Transverse colon (tissue), 4 donors: ENCODE results near the gene CDKN2C.

Source experiments
- POLR2A ChIP-seq: fragments of 450-650 bp; IDR thresholded peaks from one replicate; pipeline ENCODE4 v1.6.1; 2016; ENCODE audit warnings: antibody characterized with exemption, mild to moderate bottlenecking, moderate library complexity
- POLR2AphosphoS5 ChIP-seq, 3 donors: sonication (generic); formaldehyde crosslinking; IDR thresholded peaks; one replicate each; pipeline ENCODE4 v1.6.1; 2016; ENCODE audit warnings: antibody characterized with exemption in 3 of 3
- TF ChIP-seq, protein P1 (sequence below), 5 experiments: fragments of 200-600 bp in 3 of 5; fragments of 450-650 bp in 2 of 5; sonication (generic) in 3 of 5; IDR thresholded peaks; 1 replicate in 2 of 5; 2 replicates in 3 of 5; pipeline ENCODE4 v1.5.1; 2016 to 2017; ENCODE audit warnings: antibody characterized with exemption in 5 of 5, inconsistent platforms in 3 of 5, mild to moderate bottlenecking in 2 of 5, moderate library complexity in 1 of 5

- TF ChIP-seq POLR2A (no peak), POLR2AphosphoS5 (IDR thresholded peaks at IDR 0.05) (no peak)
- TF ChIP-seq, protein P1, sequence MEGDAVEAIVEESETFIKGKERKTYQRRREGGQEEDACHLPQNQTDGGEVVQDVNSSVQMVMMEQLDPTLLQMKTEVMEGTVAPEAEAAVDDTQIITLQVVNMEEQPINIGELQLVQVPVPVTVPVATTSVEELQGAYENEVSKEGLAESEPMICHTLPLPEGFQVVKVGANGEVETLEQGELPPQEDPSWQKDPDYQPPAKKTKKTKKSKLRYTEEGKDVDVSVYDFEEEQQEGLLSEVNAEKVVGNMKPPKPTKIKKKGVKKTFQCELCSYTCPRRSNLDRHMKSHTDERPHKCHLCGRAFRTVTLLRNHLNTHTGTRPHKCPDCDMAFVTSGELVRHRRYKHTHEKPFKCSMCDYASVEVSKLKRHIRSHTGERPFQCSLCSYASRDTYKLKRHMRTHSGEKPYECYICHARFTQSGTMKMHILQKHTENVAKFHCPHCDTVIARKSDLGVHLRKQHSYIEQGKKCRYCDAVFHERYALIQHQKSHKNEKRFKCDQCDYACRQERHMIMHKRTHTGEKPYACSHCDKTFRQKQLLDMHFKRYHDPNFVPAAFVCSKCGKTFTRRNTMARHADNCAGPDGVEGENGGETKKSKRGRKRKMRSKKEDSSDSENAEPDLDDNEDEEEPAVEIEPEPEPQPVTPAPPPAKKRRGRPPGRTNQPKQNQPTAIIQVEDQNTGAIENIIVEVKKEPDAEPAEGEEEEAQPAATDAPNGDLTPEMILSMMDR (IDR thresholded peaks at IDR 0.05), result no peak
Observed at GRCh38 chr1:50971748-50972305, 1.8 kb downstream of the CDKN2C start.
